A549 (cell line): ENCODE measurements around the gene TUBGCP2. TPM values are rescaled to one million over a fixed set of nuclear protein-coding genes. Genes with fewer than 3 reads are reported as not detected.
A peak's percentile ranks its signal among the peaks of the same experiment; 100 is the strongest.

Source experiments
- ATAC-seq, 2 experiments: fragments of 200-7000 bp in 1 of 2; fragments of >200 bp in 1 of 2; cut with Nextera tagmentation in 1 of 2; cut with Tn5 transposase in 1 of 2; 3 replicates each; pipeline versions ENCODE4 v1.8.0 to v1.9.1; 2018 to 2020; ENCODE audit warnings: mild to moderate bottlenecking in 1 of 2, moderate library complexity in 1 of 2
- CTCF ChIA-PET: fragments of 300-600 bp; sonication (Branson Sonifier 250); formaldehyde crosslinking; extraction: SDS; loops from one replicate; lab custom pipeline; 2021; ENCODE audit warnings: antibody characterized with exemption, inconsistent platforms; lab: Yijun Ruan, JAX
- POLR2A ChIA-PET: fragments of 350-600 bp; formaldehyde crosslinking; extraction: SDS; loops from one replicate; lab custom pipeline; 2021; ENCODE audit warnings: antibody characterized with exemption, inconsistent platforms; lab: Yijun Ruan, JAX
- DNase-seq, 2 experiments: peaks; one replicate each; pipeline versions ENCODE4 v3.0.0 to v3.0.0-alpha.2; 2011 to 2016; ENCODE audit warnings: low read depth in 1 of 2, low spot score in 1 of 2
- FAIRE-seq: peaks from 2 replicates; lab custom pipeline; 2011; peaks lifted over from hg19 to GRCh38; lab: Jason Lieb, UNC
- H3K27ac ChIP-seq, 2 experiments: fragments of >200 bp; sonication (Bioruptor Twin); formaldehyde crosslinking; 3 replicates each; pipeline ENCODE4 v1.5.1; 2016 to 2017
- H3K4me1 ChIP-seq: fragments of >200 bp; sonication (Bioruptor Twin); formaldehyde crosslinking; 3 replicates; pipeline ENCODE4 v1.6.1; 2016
- H3K4me2 ChIP-seq: fragments of >200 bp; sonication (Bioruptor Twin); formaldehyde crosslinking; 3 replicates; pipeline ENCODE4 v1.6.1; 2016
- H3K4me3 ChIP-seq: fragments of >200 bp; sonication (Bioruptor Twin); formaldehyde crosslinking; 3 replicates; pipeline ENCODE4 v1.5.1; 2016
- H3K9me3 ChIP-seq: fragments of >200 bp; sonication (Bioruptor Twin); formaldehyde crosslinking; 3 replicates; pipeline ENCODE4 v1.6.1; 2016
- ATOH8 ChIP-seq: fragments of 250-450 bp; sonication (Bioruptor Pico); IDR thresholded peaks from 2 replicates; pipeline ENCODE4 v1.5.0; 2020; ENCODE audit warnings: low read depth, mild to moderate bottlenecking, moderate library complexity
- BCL3 ChIP-seq: fragments of >200 bp; sonication (Bioruptor Twin); formaldehyde crosslinking; IDR thresholded peaks from 3 replicates; pipeline ENCODE4 v1.6.1; 2016
- CBX8 ChIP-seq: fragments of 200-600 bp; sonication (generic); IDR thresholded peaks from 2 replicates; pipeline ENCODE4 v1.6.1; 2016
- CEBPB ChIP-seq, 2 experiments: fragments of >200 bp in 1 of 2; sonication (Bioruptor Twin) in 1 of 2; formaldehyde crosslinking in 1 of 2; IDR thresholded peaks; 2 replicates each; pipeline ENCODE4 v1.6.1; 2012 to 2016
- CHD2 ChIP-seq: fragments of 150-350 bp; IDR thresholded peaks from 2 replicates; pipeline ENCODE4 v1.6.1; 2014; ENCODE audit warnings: low read length; ENCODE audit not compliant: partially characterized antibody
- CTCF ChIP-seq: fragments of >200 bp; sonication (Bioruptor Twin); formaldehyde crosslinking; IDR thresholded peaks from 3 replicates; pipeline ENCODE4 v1.5.1; 2016
- FOSL2 ChIP-seq, 2 experiments: fragments of 450-650 bp in 1 of 2; fragments of >200 bp in 1 of 2; sonication (Bioruptor Twin) in 1 of 2; formaldehyde crosslinking; IDR thresholded peaks; 2 replicates each; pipeline versions ENCODE4 v1.5.0 to v1.6.1; 2016 to 2020; ENCODE audit warnings: mild to moderate bottlenecking in 1 of 2, moderate library complexity in 1 of 2
- HDAC2 ChIP-seq: fragments of 200-600 bp; sonication (generic); IDR thresholded peaks from 2 replicates; pipeline ENCODE4 v1.6.1; 2016
- HMGXB4 ChIP-seq: fragments of 250-450 bp; sonication (Bioruptor Pico); IDR thresholded peaks from 2 replicates; pipeline ENCODE4 v1.5.0; 2021; ENCODE audit warnings: mild to moderate bottlenecking, moderate library complexity, borderline replicate concordance
- HOXA7 ChIP-seq: fragments of 250-450 bp; sonication (Bioruptor Pico); IDR thresholded peaks from 2 replicates; pipeline ENCODE4 v1.5.0; 2020; ENCODE audit warnings: mild to moderate bottlenecking, moderate library complexity
- HOXB13 ChIP-seq: fragments of 250-450 bp; sonication (Bioruptor Pico); IDR thresholded peaks from 2 replicates; pipeline ENCODE4 v1.5.0; 2020; ENCODE audit warnings: low read depth, mild to moderate bottlenecking, moderate library complexity
- HOXB5 ChIP-seq: fragments of 250-450 bp; sonication (Bioruptor Pico); IDR thresholded peaks from 2 replicates; pipeline ENCODE4 v1.5.0; 2020; ENCODE audit warnings: mild to moderate bottlenecking, moderate library complexity
- JUN ChIP-seq, 2 experiments: fragments of >200 bp; sonication (Bioruptor Twin); formaldehyde crosslinking; IDR thresholded peaks; 2 replicates in 1 of 2; 3 replicates in 1 of 2; pipeline ENCODE4 v1.6.1; 2016 to 2017
- JUNB ChIP-seq: fragments of >200 bp; sonication (Bioruptor Twin); formaldehyde crosslinking; IDR thresholded peaks from 2 replicates; pipeline ENCODE4 v1.6.1; 2016
- KDM5A ChIP-seq: fragments of 200-600 bp; sonication (generic); IDR thresholded peaks from 2 replicates; pipeline ENCODE4 v1.6.1; 2016; ENCODE audit warnings: antibody characterized with exemption, mild to moderate bottlenecking
- MAX ChIP-seq: IDR thresholded peaks from 2 replicates; pipeline ENCODE4 v1.6.1; 2012
- MAZ ChIP-seq: fragments of 150-350 bp; IDR thresholded peaks from 2 replicates; pipeline ENCODE4 v1.6.1; 2014; ENCODE audit warnings: antibody characterized with exemption, low read depth, low read length, borderline replicate concordance
- MYC ChIP-seq: IDR thresholded peaks from 2 replicates; pipeline ENCODE4 v1.6.1; 2012; ENCODE audit warnings: mild to moderate bottlenecking, inconsistent platforms, low read length, improper control_type of control experiment, borderline replicate concordance
- NFE2L2 ChIP-seq: fragments of 150-350 bp; conservative IDR thresholded peaks from 2 replicates; pipeline ENCODE4 v1.6.1; 2014; ENCODE audit warnings: low read length
- NPAS2 ChIP-seq: fragments of 250-450 bp; sonication (Bioruptor Pico); IDR thresholded peaks from 2 replicates; pipeline ENCODE4 v1.8.0; 2022; ENCODE audit warnings: mild to moderate bottlenecking, moderate library complexity, borderline replicate concordance
- NR3C1 ChIP-seq: fragments of >200 bp; sonication (Bioruptor Twin); formaldehyde crosslinking; IDR thresholded peaks from 3 replicates; pipeline ENCODE4 v1.6.1; 2017
- PBX3 ChIP-seq: IDR thresholded peaks from 2 replicates; pipeline ENCODE4 v1.6.1; 2012
- PHF8 ChIP-seq: fragments of 200-600 bp; sonication (generic); IDR thresholded peaks from 2 replicates; pipeline ENCODE4 v1.6.1; 2016; ENCODE audit warnings: low read depth, mild to moderate bottlenecking, antibody characterized with exemption, moderate library complexity, borderline replicate concordance
- POLR2A ChIP-seq: IDR thresholded peaks from 2 replicates; pipeline ENCODE4 v1.6.1; 2012; ENCODE audit warnings: mild to moderate bottlenecking, low read length
- POLR2AphosphoS2 ChIP-seq: conservative IDR thresholded peaks from 2 replicates; pipeline ENCODE4 v1.6.1; 2012; ENCODE audit warnings: low read length, improper control_type of control experiment, inconsistent platforms
- RFX5 ChIP-seq: fragments of 450-650 bp; IDR thresholded peaks from 2 replicates; pipeline ENCODE4 v1.7.1; 2014; ENCODE audit warnings: antibody characterized with exemption, mild to moderate bottlenecking, moderate library complexity
- SMC3 ChIP-seq: fragments of >200 bp; sonication (Bioruptor Twin); formaldehyde crosslinking; IDR thresholded peaks from 3 replicates; pipeline ENCODE4 v1.6.1; 2018; ENCODE audit warnings: inconsistent platforms
- TFCP2L1 ChIP-seq: fragments of 250-450 bp; sonication (Bioruptor Pico); IDR thresholded peaks from 2 replicates; pipeline ENCODE4 v1.5.0; 2021; ENCODE audit warnings: mild to moderate bottlenecking
- TP53 ChIP-seq: fragments of 250-450 bp; sonication (Bioruptor Pico); IDR thresholded peaks from 2 replicates; pipeline ENCODE4 v1.5.0; 2021; ENCODE audit warnings: mild to moderate bottlenecking, moderate library complexity
- ZSCAN20 ChIP-seq: fragments of 250-450 bp; sonication (Bioruptor Pico); IDR thresholded peaks from 2 replicates; pipeline ENCODE4 v1.8.0; 2022; ENCODE audit warnings: mild to moderate bottlenecking, moderate library complexity
- WGBS: methylation state at CpG from one replicate; pipeline ENCODE4 v1.1.6; 2017; ENCODE audit errors: missing lambda C conversion rate; 5-methylcytosine and 5-hydroxymethylcytosine counted together
- polyA minus RNA-seq: library from RNA; depleted of rRNA, polyadenylated mRNA; stranded (reverse); fragments of >200 nt; gene quantifications from 2 replicates; pipeline ENCODE4 v1.2.3, GENCODE V29; 2011; rRNA and poly(A)+ RNA removed
- polyA plus RNA-seq, 4 experiments: library from polyadenylated mRNA; depleted of rRNA in 3 of 4; stranded (reverse); fragments of >200 nt; fragmentation: RNase III in 1 of 4; extraction: RNeasy Plus Mini Kit Qiagen cat#74134 plus additional on column Dnase treatment in 1 of 4; gene quantifications; 2 replicates in 3 of 4; 3 replicates in 1 of 4; pipeline ENCODE4 v1.2.3, GENCODE V29; 2011 to 2017

Gene TUBGCP2
- polyA plus RNA-seq (2011; rRNA removed) = 44.5 and 44.9 TPM in 2 replicates
- polyA plus RNA-seq (2012; cell fraction: cytosol; rRNA removed) = 35.7 and 43.6 TPM in 2 replicates
- polyA plus RNA-seq (2012; cell fraction: nucleus; rRNA removed) = 68.0 and 91.7 TPM in 2 replicates
- polyA plus RNA-seq (2017; fragmentation: RNase III; extraction: RNeasy Plus Mini Kit Qiagen cat#74134 plus additional on column Dnase treatment) = 32.5 to 35.0 TPM (median 33.6 TPM) in 3 replicates
- 57.5 and 75.3 TPM in 2 replicates for polyA minus RNA-seq

DNA sequence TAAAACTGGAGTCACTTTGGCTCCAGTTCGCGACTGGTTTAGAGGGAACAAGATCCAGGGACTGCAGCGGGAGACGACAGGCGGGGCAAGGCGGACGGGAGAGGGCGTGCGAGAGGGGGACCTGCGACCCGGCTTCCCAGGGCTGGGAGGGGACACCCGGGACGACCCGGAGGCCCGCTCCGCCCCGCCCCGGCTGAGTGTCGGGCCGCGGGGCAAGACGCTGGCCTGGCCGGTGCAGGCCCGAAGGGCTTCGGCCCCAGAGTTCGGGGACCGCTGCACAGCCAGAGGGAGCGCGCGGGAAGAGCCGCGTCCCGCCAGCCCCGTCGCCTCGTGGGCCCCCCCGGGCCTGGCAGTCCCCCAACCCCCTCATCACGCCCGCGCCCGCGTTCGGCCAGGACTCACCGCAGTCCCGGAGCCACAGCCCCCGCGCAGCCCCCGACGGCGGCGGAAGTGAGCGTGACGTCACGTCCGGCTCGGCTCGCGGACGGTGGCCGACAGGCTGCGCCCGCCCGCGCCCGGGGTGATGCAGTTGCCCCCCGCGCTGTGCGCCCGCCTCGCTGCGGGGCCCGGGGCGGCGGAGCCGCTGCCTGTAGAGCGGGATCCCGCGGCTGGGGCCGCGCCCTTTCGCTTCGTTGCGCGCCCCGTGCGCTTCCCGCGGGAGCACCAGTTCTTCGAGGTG is at the start of gene TUBGCP2, which contains the start of gene ZNF511:
Gene TUBGCP2 (minus strand): TSS at position 452 of the 679 bp plus-strand sequence. CDS start 5,931 bp downstream, outside the sequence.
Gene ZNF511 (plus strand): TSS at position 494 of the 679 bp plus-strand sequence. CDS start 30 bp downstream, at position 524.
- Histone ChIP-seq H3K27ac (peak within 1 kb of the TSS; percentile 92 to 97), H3K4me1 (peaks cover 14% of the 10 kb centered on the region), H3K9me3 (no peaks in the 10 kb centered on the region), H3K4me3 (peak within 1 kb of the TSS; percentile 94), H3K4me2 (peak within 1 kb of the TSS; percentile 98)
- CTCF ChIA-PET = interaction anchor here (0.8 to 2.9 kb wide), 20 partner anchors 10 to 150 kb away, joined by 3 to 22 read pairs (median 6); partner anchors contain the start of gene ADAM8
- 3% methylated on average over 27 of the region's 89 CpGs for whole genome bisulfite sequencing
- FAIRE-seq = no peak
- DNase-seq = peak; percentile 74 to 87
- TF ChIP-seq NFE2L2 = no peak
- peak; percentile 90 for TF ChIP-seq BCL3
- peak; percentile 76 for TF ChIP-seq HMGXB4 (CRISPR knock-in tag)
- no peak for TF ChIP-seq PBX3
- no peak for TF ChIP-seq HDAC2
- TF ChIP-seq JUN (IDR thresholded peaks at IDR 0.05) = peak in 1 of 2 experiments; percentile 96; a peak in 3 of 5 replicates
- no peak for TF ChIP-seq HOXA7 (CRISPR knock-in tag)
- no peak for TF ChIP-seq POLR2AphosphoS2
- TF ChIP-seq POLR2A = peak; percentile 57
- no peak for TF ChIP-seq NR3C1
- TF ChIP-seq RFX5 = peak; percentile 63; the same call in 1 of the 2 replicates
- TF ChIP-seq HOXB13 = no peak
- TF ChIP-seq NPAS2 (CRISPR knock-in tag) = 0 out of 2 replicates have a peak, but pooled peaks have one; percentile 19
- no peak for TF ChIP-seq ZSCAN20
- peak; percentile 85 for TF ChIP-seq PHF8
- TF ChIP-seq SMC3 = no peak
- no peak for TF ChIP-seq CHD2
- TF ChIP-seq TP53 (CRISPR knock-in tag) = no peak
- TF ChIP-seq KDM5A = peak; percentile 46; the same call in 1 of the 2 replicates
- TF ChIP-seq MAX = peak; percentile 33; the same call in 1 of the 2 replicates
- TF ChIP-seq MAZ = 0 out of 2 replicates have a peak, but pooled peaks have one; percentile 18
- no peak for TF ChIP-seq CEBPB (IDR thresholded peaks at IDR 0.05)
- no peak for TF ChIP-seq MYC
- peak; percentile 39; the same call in 1 of the 2 replicates for TF ChIP-seq HOXB5 (CRISPR knock-in tag)
- TF ChIP-seq JUNB = no peak
- TF ChIP-seq ATOH8 (CRISPR knock-in tag) = no peak
- no peak for TF ChIP-seq CBX8
- TF ChIP-seq TFCP2L1 = no peak
- no peak for TF ChIP-seq CTCF
- TF ChIP-seq FOSL2 (IDR thresholded peaks at IDR 0.05) = no peak
- peak; percentile 65 for TF ChIP-seq FOSL2 (CRISPR knock-in tag; IDR thresholded peaks at IDR 0.05)
- TF ChIP-seq, all 56 proteins: peak for 12
- ATAC-seq = peak; percentile 83 to 86
- POLR2A ChIA-PET = interaction anchor here (0.9 kb wide), 1 partner anchor 49 kb away, joined by 3 read pairs; no protein-coding TSS in a partner anchor
